ENCODE results near the gene PCNX2.

- no peak for TF ChIP-seq POLR2G (IDR thresholded peaks at IDR 0.05; ENCODE audit: low read depth, low read length)
- TF ChIP-seq HMGXB4 (CRISPR knock-in tag; IDR thresholded peaks at IDR 0.05; ENCODE audit: borderline replicate concordance in 1 of 2, low read depth in 1 of 2) = no peak
- no peak for TF ChIP-seq KDM5B (CRISPR knock-in tag; IDR thresholded peaks at IDR 0.05; ENCODE audit: borderline replicate concordance)
- TF ChIP-seq HNF4G (IDR thresholded peaks at IDR 0.05; ENCODE audit: borderline replicate concordance, low read depth, low read length) = no peak
- TF ChIP-seq HNF4G (CRISPR knock-in tag; IDR thresholded peaks at IDR 0.05; ENCODE audit: borderline replicate concordance, low read depth) = no peak
Observed at GRCh38 chr1:233197940-233198339, 97.6 kb downstream of the PCNX2 start.
